WI38 (cell line): ENCODE data around the gene CD164.

Source experiments
- H3K4me3 ChIP-seq: 2 replicates; pipeline ENCODE4 v1.5.1; 2011; ENCODE audit warnings: low read depth, mild to moderate bottlenecking, control low read depth, low read length
- CTCF ChIP-seq: IDR thresholded peaks from 2 replicates; pipeline ENCODE4 v1.5.1; 2012; ENCODE audit warnings: low read depth, mild to moderate bottlenecking, control low read depth, low read length

Gene CD164

GRCh38 chr6:109388265-109388664 is 6.0 kb upstream of the CD164 start:
- no peak for TF ChIP-seq CTCF
- H3K4me3 ChIP-seq = no peak overlapping the region

GRCh38 chr6:109383438-109383940 is 1.2 kb upstream of the CD164 start:
- H3K4me3 ChIP-seq = peak overlapping the region; percentile 83
- TF ChIP-seq CTCF = no peak

- H3K4me3 ChIP-seq = peak overlapping the region; percentile 83
- TF ChIP-seq CTCF = no peak
Measured at GRCh38 chr6:109382576-109383437, 540 bp upstream of the CD164 start.

DNA sequence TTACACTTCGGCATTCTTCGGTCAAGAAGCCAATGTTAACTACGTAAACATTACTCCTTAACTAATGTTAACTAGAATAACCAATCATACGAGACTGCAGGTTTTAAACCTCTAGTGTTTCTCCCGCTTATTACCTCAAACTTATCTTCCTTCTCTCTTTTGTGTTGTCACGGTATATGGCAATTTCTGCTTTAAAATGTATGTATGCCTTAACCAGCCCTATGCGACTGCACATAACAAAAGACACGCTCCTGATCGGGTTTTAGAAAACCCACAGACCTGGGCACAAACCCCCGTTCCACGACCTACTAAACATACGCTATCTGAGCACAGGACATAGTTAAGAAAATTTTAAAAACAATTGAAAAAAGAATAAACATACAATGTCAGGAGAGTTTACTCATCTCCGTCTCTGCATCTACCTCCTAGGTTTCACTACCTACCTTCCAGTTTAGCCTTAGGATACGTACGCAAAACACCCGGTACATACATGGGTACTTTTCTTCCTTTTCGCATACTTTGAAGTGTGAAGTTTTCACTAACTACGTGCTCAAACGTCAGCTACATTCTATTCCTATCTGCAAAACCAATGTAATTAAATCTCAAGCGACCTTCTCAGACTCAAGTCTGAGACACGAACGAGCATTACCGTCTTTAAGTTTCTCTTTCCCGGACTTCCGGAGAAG is 1.1 kb downstream of the CD164 start:
- TF ChIP-seq CTCF = no peak
- peak overlapping the region; percentile 83 for H3K4me3 ChIP-seq

DNA sequence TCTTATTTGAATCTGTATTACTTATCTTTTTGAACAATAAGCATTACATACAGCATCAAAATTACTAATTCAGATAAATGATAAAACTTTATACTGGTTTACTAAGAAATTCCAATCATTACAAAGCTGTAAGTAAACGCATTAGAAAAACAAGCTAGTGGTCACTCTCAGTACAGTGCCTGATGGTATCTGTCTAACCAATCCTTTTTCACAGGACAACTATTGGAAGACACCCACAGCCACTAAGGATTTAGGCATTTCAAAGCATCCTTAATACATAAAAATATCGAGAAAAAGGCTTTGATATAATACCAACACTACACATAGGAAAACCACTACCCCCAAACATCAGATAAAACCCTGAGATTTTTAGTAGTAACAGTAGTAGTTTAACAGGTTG is 2.6 kb downstream of the CD164 start:
- TF ChIP-seq CTCF = no peak
- peak overlapping the region; percentile 83 for H3K4me3 ChIP-seq

DNA sequence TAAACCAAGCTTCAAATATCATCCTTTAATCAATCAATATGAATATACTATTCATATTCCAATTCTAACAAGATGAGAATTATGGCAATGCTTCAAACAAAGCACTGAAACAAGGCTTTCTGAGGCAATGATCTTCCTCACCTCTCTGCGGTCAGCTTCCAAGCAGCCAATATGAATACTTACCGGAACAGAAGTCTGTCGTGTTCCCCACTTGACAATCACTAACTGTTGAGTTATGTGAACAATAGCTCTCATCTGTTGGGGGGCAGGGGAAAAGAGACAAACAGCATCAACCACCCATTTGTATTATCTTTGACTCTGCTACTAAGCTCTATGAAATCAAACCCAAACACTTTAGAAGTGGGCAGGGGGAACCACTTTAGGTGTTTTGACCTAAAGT is 4.5 kb downstream of the CD164 start:
- H3K4me3 ChIP-seq = no peak overlapping the region
- no peak for TF ChIP-seq CTCF
